HepG2 (cell line): ENCODE data around the gene SECTM1. TPM values are rescaled to one million over a fixed set of nuclear protein-coding genes. Genes with fewer than 3 reads are reported as not detected.
A peak's percentile ranks its signal among the peaks of the same experiment; 100 is the strongest.

Source experiments
- AHR ChIP-seq: IDR thresholded peaks from 2 replicates; pipeline ENCODE4 v1.6.1; 2018; ENCODE audit warnings: missing genetic modification reagents, missing compliant biosample characterization
- ARID5B ChIP-seq: IDR thresholded peaks from 2 replicates; pipeline ENCODE4 v1.4.0; 2020; ENCODE audit warnings: mild to moderate bottlenecking, missing genetic modification reagents
- BCL6 ChIP-seq: IDR thresholded peaks from 2 replicates; pipeline ENCODE4 v1.6.1; 2016; ENCODE audit warnings: missing genetic modification reagents, missing compliant biosample characterization
- BORCS8-MEF2B ChIP-seq: sonication (generic); formaldehyde crosslinking; IDR thresholded peaks from 2 replicates; pipeline ENCODE4 v1.8.0; 2022; ENCODE audit warnings: mild to moderate bottlenecking, missing genetic modification reagents
- CCAR2 ChIP-seq: fragments of 200-400 bp; formaldehyde crosslinking; optimal IDR thresholded peaks from 2 replicates; pipeline ENCODE3; 2018; ENCODE audit warnings: low read depth, mild to moderate bottlenecking, low read length, moderate library complexity
- E2F1 ChIP-seq: sonication (generic); formaldehyde crosslinking; IDR thresholded peaks from 2 replicates; pipeline ENCODE4 v1.5.0; 2020; ENCODE audit warnings: missing genetic modification reagents
- ELK4 ChIP-seq: sonication (generic); formaldehyde crosslinking; IDR thresholded peaks from 2 replicates; pipeline ENCODE4 v1.9.0; 2021; ENCODE audit warnings: missing genetic modification reagents, borderline replicate concordance
- GABPA ChIP-seq, 2 experiments: IDR thresholded peaks; 2 replicates each; pipeline ENCODE4 v1.6.1; 2011 to 2016; ENCODE audit warnings: low read depth in 2 of 2, low read length in 1 of 2, missing biosample characterization in 1 of 2, missing genetic modification characterization in 1 of 2
- HOMEZ ChIP-seq: IDR thresholded peaks from 2 replicates; pipeline ENCODE4 v1.6.1; 2016; ENCODE audit warnings: low read depth
- JUN ChIP-seq: sonication (generic); formaldehyde crosslinking; IDR thresholded peaks from 2 replicates; pipeline ENCODE4 v1.4.0; 2020; ENCODE audit warnings: mild to moderate bottlenecking, missing genetic modification reagents
- KLF12 ChIP-seq: sonication (generic); formaldehyde crosslinking; IDR thresholded peaks from 2 replicates; pipeline ENCODE4 v1.4.0; 2020; ENCODE audit warnings: missing genetic modification reagents, borderline replicate concordance
- MTF1 ChIP-seq: sonication (generic); formaldehyde crosslinking; IDR thresholded peaks from 2 replicates; pipeline ENCODE4 v1.5.0; 2020; ENCODE audit warnings: missing genetic modification reagents
- NR0B2 ChIP-seq: sonication (generic); formaldehyde crosslinking; IDR thresholded peaks from 2 replicates; pipeline ENCODE4 v1.4.0; 2020; ENCODE audit warnings: mild to moderate bottlenecking, missing genetic modification reagents
- RNF2 ChIP-seq: fragments of 450-650 bp; conservative IDR thresholded peaks from 2 replicates; pipeline ENCODE4 v1.6.1; 2016; ENCODE audit warnings: low read depth
- SNAPC2 ChIP-seq: sonication (generic); formaldehyde crosslinking; IDR thresholded peaks from 2 replicates; pipeline ENCODE4 v1.8.1; 2022; ENCODE audit warnings: mild to moderate bottlenecking, missing genetic modification reagents
- SUZ12 ChIP-seq: fragments of 150-350 bp; IDR thresholded peaks from 2 replicates; pipeline ENCODE4 v1.6.1; 2014; ENCODE audit warnings: low read depth, low read length
- ZNF350 ChIP-seq: sonication (generic); formaldehyde crosslinking; IDR thresholded peaks from 2 replicates; pipeline ENCODE4 v1.4.0; 2020; ENCODE audit warnings: mild to moderate bottlenecking, low read depth, missing genetic modification reagents, borderline replicate concordance
- ZNF383 ChIP-seq: sonication (generic); formaldehyde crosslinking; IDR thresholded peaks from 2 replicates; pipeline ENCODE4 v1.4.0; 2020; ENCODE audit warnings: missing genetic modification reagents, mild to moderate bottlenecking, borderline replicate concordance
- ZNF547 ChIP-seq: sonication (generic); formaldehyde crosslinking; IDR thresholded peaks from 2 replicates; pipeline ENCODE4 v1.5.1; 2020; ENCODE audit warnings: mild to moderate bottlenecking, missing genetic modification reagents
- ZNF589 ChIP-seq: sonication (generic); formaldehyde crosslinking; conservative IDR thresholded peaks from 2 replicates; pipeline ENCODE4 v1.8.0; 2022; ENCODE audit warnings: mild to moderate bottlenecking, moderate library complexity, missing genetic modification reagents
- ZNF629 ChIP-seq: sonication (generic); formaldehyde crosslinking; conservative IDR thresholded peaks from 2 replicates; pipeline ENCODE4 v1.5.0; 2020; ENCODE audit warnings: missing genetic modification reagents
- polyA plus RNA-seq, 8 experiments: library from polyadenylated mRNA; depleted of rRNA in 3 of 8; stranded (reverse) in 7 of 8; unstranded in 1 of 8; fragments of >200 nt; fragmentation: Illumina TruSeq in 4 of 8; extraction: Trizol in 4 of 8; gene quantifications; 2 replicates each; pipeline versions ENCODE4 v1.2.1 to v1.2.3, GENCODE V29; 2011 to 2016; ENCODE audit warnings: low read depth in 4 of 8, missing spikeins in 1 of 8, mixed read lengths in 1 of 8; ENCODE audit not compliant: insufficient read depth in 1 of 8
- total RNA-seq, 5 experiments: library from RNA; depleted of rRNA; stranded (reverse); fragments of >200 nt; fragmentation: Illumina TruSeq; extraction: Trizol; gene quantifications; 2 replicates each; pipeline ENCODE4 v1.2.3, GENCODE V29; 2016; ENCODE audit warnings: low read depth in 1 of 5

Gene SECTM1
- total and polyA plus RNA-seq, 2 of the 13 experiments (the other 11 are each of a cell fraction or from before 2014, with no cell fraction given), result 3.5 to 5.3 TPM

- TF ChIP-seq RNF2 (peak; percentile 89), ZNF589 (0 out of 2 replicates have a peak, but pooled peaks have one; percentile 43), SNAPC2 (CRISPR knock-in tag) (peak; percentile 96), AHR (CRISPR knock-in tag) (0 out of 2 replicates have a peak, but pooled peaks have one; percentile 70), GABPA (IDR thresholded peaks at IDR 0.05; ENCODE audit: low read depth, low read length) (no peak), GABPA (CRISPR knock-in tag; IDR thresholded peaks at IDR 0.05; ENCODE audit: low read depth) (0 out of 2 replicates have a peak, but pooled peaks have one; percentile 5), ARID5B (no peak), ZNF383 (CRISPR knock-in tag) (no peak), JUN (CRISPR knock-in tag) (no peak), E2F1 (no peak), HOMEZ (CRISPR knock-in tag) (no peak), CCAR2 (no peak), SUZ12 (peak; percentile 32; the same call in 1 of the 2 replicates), BCL6 (no peak), ZNF350 (CRISPR knock-in tag) (0 out of 2 replicates have a peak, but pooled peaks have one; percentile 48), ZNF629 (CRISPR knock-in tag) (no peak), ZNF547 (0 out of 2 replicates have a peak, but pooled peaks have one; percentile 72), KLF12 (CRISPR knock-in tag) (no peak), BORCS8-MEF2B (CRISPR knock-in tag) (no peak), NR0B2 (0 out of 2 replicates have a peak, but pooled peaks have one; percentile 30), ELK4 (CRISPR knock-in tag) (no peak; the same call in 1 of the 2 replicates), MTF1 (CRISPR knock-in tag) (no peak)
These were observed 25.1 kb upstream of the SECTM1 start, which contains the start of gene TEX19 (continued) for GRCh38 chr17:82358465-82359350.
